Mesothelial cell of epicardium (in vitro differentiated cells): ENCODE results near the gene COL15A1. TPM values are rescaled to one million over a fixed set of nuclear protein-coding genes. Genes with fewer than 3 reads are reported as not detected.

Experiments
- DNase-seq, 2 experiments: peaks; one replicate each; pipeline ENCODE4 v3.0.0; 2021; ENCODE audit warnings: low spot score in 2 of 2; ENCODE audit not compliant: unreplicated experiment in 2 of 2
- H3K27ac Mint-ChIP-seq: 2 replicates; pipeline ENCODE4 v1.8.0; 2021; ENCODE audit warnings: mixed read lengths
- H3K27me3 Mint-ChIP-seq: 2 replicates; pipeline ENCODE4 v1.8.0; 2021; ENCODE audit warnings: low read depth, mixed read lengths
- H3K36me3 Mint-ChIP-seq: 2 replicates; pipeline ENCODE4 v1.8.0; 2021; ENCODE audit warnings: mixed read lengths
- H3K4me1 Mint-ChIP-seq: 2 replicates; pipeline ENCODE4 v1.8.0; 2021; ENCODE audit warnings: mixed read lengths
- H3K4me3 Mint-ChIP-seq: 2 replicates; pipeline ENCODE4 v1.8.0; 2021; ENCODE audit warnings: mild to moderate bottlenecking, moderate library complexity, mixed read lengths
- H3K9me3 Mint-ChIP-seq: 2 replicates; pipeline ENCODE4 v1.8.0; 2021; ENCODE audit warnings: mixed read lengths
- total RNA-seq: library from RNA; stranded (reverse); gene quantifications from 3 replicates; pipeline ENCODE4 v1.2.1, GENCODE V29; 2021
- TF ChIP-seq, protein P1 (sequence below): fragments of 200-600 bp; sonication (generic); IDR thresholded peaks from one replicate; pipeline ENCODE4 v1.5.0; 2021; ENCODE audit warnings: antibody characterized with exemption; ENCODE audit not compliant: unreplicated experiment

Gene COL15A1
- total RNA-seq, 1 donor from 2014 or later = 50.1 TPM

DNA sequence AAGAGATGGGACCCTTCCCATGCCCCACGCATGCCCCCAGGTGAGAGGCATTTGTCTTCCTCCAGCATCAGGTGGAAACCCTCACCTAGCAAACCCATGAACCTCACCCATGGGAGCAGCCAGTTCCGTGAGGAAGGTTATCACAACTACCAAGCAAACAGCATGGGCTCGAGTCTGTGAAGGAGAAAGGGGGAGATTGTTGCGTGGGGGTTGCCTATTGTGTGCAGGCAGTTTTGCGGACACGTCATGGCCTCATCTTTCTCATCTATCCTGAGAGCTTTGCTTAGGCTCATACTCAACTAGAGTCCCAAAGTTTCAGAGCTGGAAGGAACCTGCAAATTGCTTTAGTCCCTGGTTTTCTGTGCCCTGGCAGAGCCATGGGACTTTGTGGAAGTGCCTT is 87.6 kb downstream of the COL15A1 start:
- Mint-ChIP-seq H3K27ac (no peak overlapping the region), H3K4me3 (no peak overlapping the region), H3K36me3 (no peaks in the 10 kb centered on the region), H3K27me3 (peaks cover 7% of the 10 kb centered on the region), H3K4me1 (peaks cover 14% of the 10 kb centered on the region), H3K9me3 (peaks cover 8% of the 10 kb centered on the region)
- TF ChIP-seq, protein P1, sequence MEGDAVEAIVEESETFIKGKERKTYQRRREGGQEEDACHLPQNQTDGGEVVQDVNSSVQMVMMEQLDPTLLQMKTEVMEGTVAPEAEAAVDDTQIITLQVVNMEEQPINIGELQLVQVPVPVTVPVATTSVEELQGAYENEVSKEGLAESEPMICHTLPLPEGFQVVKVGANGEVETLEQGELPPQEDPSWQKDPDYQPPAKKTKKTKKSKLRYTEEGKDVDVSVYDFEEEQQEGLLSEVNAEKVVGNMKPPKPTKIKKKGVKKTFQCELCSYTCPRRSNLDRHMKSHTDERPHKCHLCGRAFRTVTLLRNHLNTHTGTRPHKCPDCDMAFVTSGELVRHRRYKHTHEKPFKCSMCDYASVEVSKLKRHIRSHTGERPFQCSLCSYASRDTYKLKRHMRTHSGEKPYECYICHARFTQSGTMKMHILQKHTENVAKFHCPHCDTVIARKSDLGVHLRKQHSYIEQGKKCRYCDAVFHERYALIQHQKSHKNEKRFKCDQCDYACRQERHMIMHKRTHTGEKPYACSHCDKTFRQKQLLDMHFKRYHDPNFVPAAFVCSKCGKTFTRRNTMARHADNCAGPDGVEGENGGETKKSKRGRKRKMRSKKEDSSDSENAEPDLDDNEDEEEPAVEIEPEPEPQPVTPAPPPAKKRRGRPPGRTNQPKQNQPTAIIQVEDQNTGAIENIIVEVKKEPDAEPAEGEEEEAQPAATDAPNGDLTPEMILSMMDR = no peak
- no peak for DNase-seq

DNA sequence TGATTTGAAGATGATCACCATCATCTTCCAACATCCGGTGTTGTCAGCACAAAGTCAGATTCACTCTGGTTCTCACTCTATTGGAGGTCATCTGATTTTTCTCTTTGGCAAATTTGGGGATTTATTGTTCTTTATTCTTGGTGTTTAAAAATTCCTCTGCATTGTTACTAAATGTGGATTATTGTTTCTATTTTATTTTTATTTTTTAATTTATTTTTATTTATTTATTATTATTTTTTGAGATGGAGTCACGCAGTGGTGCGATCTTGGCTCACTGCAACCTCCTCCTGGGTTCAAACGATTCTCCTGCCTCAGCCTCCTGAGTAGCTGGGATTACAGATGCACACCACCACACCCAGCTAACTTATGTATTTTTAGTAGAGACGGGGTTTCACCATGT is 88.3 kb downstream of the COL15A1 start:
- H3K4me3 Mint-ChIP-seq = no peak overlapping the region
- H3K4me1 Mint-ChIP-seq = peaks cover 14% of the 10 kb centered on the region
- H3K36me3 Mint-ChIP-seq = no peaks in the 10 kb centered on the region
- TF ChIP-seq, protein P1 = no peak
- no peak overlapping the region for H3K27ac Mint-ChIP-seq
- peaks cover 8% of the 10 kb centered on the region for H3K9me3 Mint-ChIP-seq
- DNase-seq = no peak
- peaks cover 7% of the 10 kb centered on the region for H3K27me3 Mint-ChIP-seq

DNA sequence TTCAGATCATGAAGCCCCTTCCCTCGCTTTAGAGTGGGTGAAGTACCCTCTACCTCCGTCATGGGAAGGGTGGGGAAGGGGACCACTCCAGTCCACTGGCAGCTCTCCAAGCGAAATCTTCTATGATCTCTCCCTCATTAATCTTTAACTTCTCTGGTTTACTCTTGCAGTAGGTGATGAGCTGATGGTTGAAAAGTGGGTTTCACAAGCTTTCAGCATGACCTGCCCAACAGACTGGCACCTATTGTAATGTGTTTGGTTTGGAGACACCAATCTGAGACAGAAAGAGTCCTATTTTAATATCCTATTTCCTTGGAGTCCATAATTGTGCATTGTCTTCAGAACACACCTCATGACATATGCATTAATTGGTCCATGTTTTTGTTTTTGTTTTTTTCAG is 90.4 kb downstream of the COL15A1 start:
- TF ChIP-seq, protein P1 = no peak
- H3K9me3 Mint-ChIP-seq = peaks cover 8% of the 10 kb centered on the region
- no peak overlapping the region for H3K4me3 Mint-ChIP-seq
- peaks cover 7% of the 10 kb centered on the region for H3K27me3 Mint-ChIP-seq
- H3K36me3 Mint-ChIP-seq = no peaks in the 10 kb centered on the region
- peaks cover 10% of the 10 kb centered on the region for H3K4me1 Mint-ChIP-seq
- no peak for DNase-seq
- H3K27ac Mint-ChIP-seq = no peak overlapping the region

DNA sequence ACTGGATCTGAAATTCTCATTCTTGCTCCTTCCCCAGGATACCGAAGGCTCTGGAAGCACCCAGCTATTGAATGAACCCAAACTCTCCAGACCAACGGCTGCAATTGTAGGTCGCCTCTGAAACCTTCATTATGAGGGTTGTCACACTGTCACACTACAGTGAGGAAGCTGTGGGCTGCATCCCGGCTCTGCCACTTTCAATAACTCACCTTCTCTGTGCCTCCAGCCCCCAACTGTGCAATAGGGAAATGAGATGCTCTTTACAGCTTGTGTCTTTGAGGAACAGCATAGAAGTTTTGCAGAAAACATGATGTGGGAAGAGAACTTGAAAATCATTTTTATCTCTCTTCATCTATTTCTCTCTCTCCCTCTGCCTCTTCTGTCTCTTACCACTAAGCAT is 91.6 kb downstream of the COL15A1 start:
- DNase-seq = no peak
- peaks cover 8% of the 10 kb centered on the region for H3K9me3 Mint-ChIP-seq
- no peaks in the 10 kb centered on the region for H3K36me3 Mint-ChIP-seq
- no peak overlapping the region for H3K4me3 Mint-ChIP-seq
- H3K4me1 Mint-ChIP-seq = peaks cover 5% of the 10 kb centered on the region
- peaks cover 7% of the 10 kb centered on the region for H3K27me3 Mint-ChIP-seq
- H3K27ac Mint-ChIP-seq = no peak overlapping the region
- TF ChIP-seq, protein P1 = no peak

DNA sequence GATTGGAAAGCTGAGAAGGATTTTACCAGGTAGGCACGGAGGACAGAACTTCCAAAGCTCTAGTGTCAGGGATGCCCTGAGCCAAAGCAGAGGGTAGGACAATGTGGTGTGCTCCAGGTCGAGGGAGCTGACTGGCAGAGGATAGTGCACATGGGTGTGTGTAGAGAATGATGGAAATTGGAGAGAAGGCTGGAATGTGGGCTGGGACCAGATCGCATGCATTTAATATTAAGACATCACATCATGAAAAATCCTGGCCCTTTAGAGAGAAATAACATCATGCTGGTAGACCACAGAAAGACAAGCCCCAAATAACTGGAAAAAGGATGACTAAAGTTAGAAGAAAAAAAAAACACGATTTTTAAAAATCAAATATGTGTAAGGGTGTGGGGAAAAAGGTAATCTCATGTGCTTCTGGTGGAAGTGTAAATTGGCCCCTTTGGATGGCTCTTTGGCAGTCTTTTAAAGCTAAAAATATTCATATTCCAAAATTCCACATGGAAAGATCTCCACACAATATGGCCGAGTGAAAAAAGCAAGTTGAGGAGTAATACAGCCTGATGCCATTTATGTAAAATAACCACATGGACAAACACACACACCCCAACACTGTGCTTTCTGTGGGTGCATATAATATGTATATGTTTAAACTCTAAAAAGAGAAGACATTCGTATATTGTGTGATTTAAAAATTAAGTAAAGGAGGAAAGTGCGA is 94.2 kb downstream of the COL15A1 start:
- H3K4me3 Mint-ChIP-seq = no peak overlapping the region
- peaks cover 2% of the 10 kb centered on the region for H3K9me3 Mint-ChIP-seq
- no peaks in the 10 kb centered on the region for H3K36me3 Mint-ChIP-seq
- H3K27me3 Mint-ChIP-seq = peaks cover 7% of the 10 kb centered on the region
- H3K4me1 Mint-ChIP-seq = peaks cover 14% of the 10 kb centered on the region
- TF ChIP-seq, protein P1 = no peak
- peak overlapping the region; percentile 1 for H3K27ac Mint-ChIP-seq
- DNase-seq = no peak

DNA sequence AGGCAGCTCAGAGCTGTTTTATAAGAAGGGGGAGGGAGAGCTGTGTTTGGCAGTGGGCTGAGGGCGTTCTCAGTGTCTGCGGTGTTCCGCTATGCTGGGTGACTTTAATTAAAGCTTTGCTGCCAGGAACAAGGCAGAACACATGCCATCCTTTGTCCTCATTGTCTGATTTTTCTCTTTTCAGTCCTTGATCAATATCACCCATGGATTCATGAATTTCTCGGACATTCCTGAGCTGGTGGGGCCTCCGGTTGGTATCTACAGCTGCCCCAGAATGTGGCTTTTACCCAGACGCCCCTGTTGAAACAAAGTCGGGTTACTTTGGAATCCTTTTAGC is 94.7 kb downstream of the COL15A1 start:
- DNase-seq = no peak
- TF ChIP-seq, protein P1 = no peak
- H3K9me3 Mint-ChIP-seq = no peaks in the 10 kb centered on the region
- no peak overlapping the region for H3K27ac Mint-ChIP-seq
- H3K36me3 Mint-ChIP-seq = no peaks in the 10 kb centered on the region
- no peak overlapping the region for H3K4me3 Mint-ChIP-seq
- peaks cover 14% of the 10 kb centered on the region for H3K4me1 Mint-ChIP-seq
- H3K27me3 Mint-ChIP-seq = peaks cover 7% of the 10 kb centered on the region
